Measurements from ENCODE around the gene NEUROG3. TPM values are rescaled to one million over a fixed set of nuclear protein-coding genes. Genes with fewer than 3 reads are reported as not detected.

The NEUROG3 gene
- total RNA-seq, 1 donor from 2014 or later = not detected

- H3K27me3 Mint-ChIP-seq (ENCODE audit: low read depth) = peaks cover 54% of the 10 kb centered on the region
- peaks cover 18% of the 10 kb centered on the region for H3K9me3 Mint-ChIP-seq (ENCODE audit: low read depth)
- H3K4me3 Mint-ChIP-seq (ENCODE audit: unreplicated experiment) = no peak overlapping the region
- H3K27ac Mint-ChIP-seq (ENCODE audit: unreplicated experiment) = no peak overlapping the region
- TF ChIP-seq CTCF (IDR thresholded peaks at IDR 0.05) = no peak
- no peaks in the 10 kb centered on the region for H3K4me1 Mint-ChIP-seq (ENCODE audit: low read depth)
- DNase-seq (ENCODE audit: low spot score) = no peak
- H3K36me3 Mint-ChIP-seq (ENCODE audit: low read depth) = peaks cover 11% of the 10 kb centered on the region
Observed at GRCh38 chr10:69614130-69614529, 40.9 kb upstream of the NEUROG3 start.

GRCh38 chr10:69612760-69613159 lies 39.5 kb upstream of the NEUROG3 start:
- no peak for TF ChIP-seq CTCF (IDR thresholded peaks at IDR 0.05)
- Mint-ChIP-seq H3K9me3 (ENCODE audit: low read depth) (peaks cover 25% of the 10 kb centered on the region), H3K27ac (ENCODE audit: unreplicated experiment) (no peak overlapping the region), H3K4me3 (ENCODE audit: unreplicated experiment) (no peak overlapping the region), H3K36me3 (ENCODE audit: low read depth) (peaks cover 13% of the 10 kb centered on the region), H3K4me1 (ENCODE audit: low read depth) (no peaks in the 10 kb centered on the region), H3K27me3 (ENCODE audit: low read depth) (peaks cover 59% of the 10 kb centered on the region)
- no peak for DNase-seq (ENCODE audit: low spot score)

GRCh38 chr10:69609077-69609476 lies 35.9 kb upstream of the NEUROG3 start:
- peaks cover 67% of the 10 kb centered on the region for H3K27me3 Mint-ChIP-seq (ENCODE audit: low read depth)

GRCh38 chr10:69600761-69601330 lies 27.6 kb upstream of the NEUROG3 start:
- no peaks in the 10 kb centered on the region for H3K4me1 Mint-ChIP-seq (ENCODE audit: low read depth)
- no peak for TF ChIP-seq CTCF (IDR thresholded peaks at IDR 0.05)
- no peak overlapping the region for H3K4me3 Mint-ChIP-seq (ENCODE audit: unreplicated experiment)
- H3K36me3 Mint-ChIP-seq (ENCODE audit: low read depth) = peaks cover 3% of the 10 kb centered on the region
- no peaks in the 10 kb centered on the region for H3K9me3 Mint-ChIP-seq (ENCODE audit: low read depth)
- peaks cover 82% of the 10 kb centered on the region for H3K27me3 Mint-ChIP-seq (ENCODE audit: low read depth)
- H3K27ac Mint-ChIP-seq (ENCODE audit: unreplicated experiment) = no peak overlapping the region
- no peak for DNase-seq (ENCODE audit: low spot score)

More at GRCh38 chr10:69609077-69609476, 35.9 kb upstream of the NEUROG3 start:
- no peaks in the 10 kb centered on the region for H3K4me1 Mint-ChIP-seq (ENCODE audit: low read depth)
- DNase-seq (ENCODE audit: low spot score) = no peak
- H3K9me3 Mint-ChIP-seq (ENCODE audit: low read depth) = peaks cover 20% of the 10 kb centered on the region
- peaks cover 14% of the 10 kb centered on the region for H3K36me3 Mint-ChIP-seq (ENCODE audit: low read depth)
- H3K27ac Mint-ChIP-seq (ENCODE audit: unreplicated experiment) = no peak overlapping the region
- TF ChIP-seq CTCF (IDR thresholded peaks at IDR 0.05) = no peak
- no peak overlapping the region for H3K4me3 Mint-ChIP-seq (ENCODE audit: unreplicated experiment)

GRCh38 chr10:69588358-69588757 lies 15.1 kb upstream of the NEUROG3 start:
- Mint-ChIP-seq H3K4me3 (ENCODE audit: unreplicated experiment) (no peak overlapping the region), H3K27me3 (ENCODE audit: low read depth) (peaks cover 24% of the 10 kb centered on the region), H3K36me3 (ENCODE audit: low read depth) (no peaks in the 10 kb centered on the region), H3K4me1 (ENCODE audit: low read depth) (no peaks in the 10 kb centered on the region), H3K9me3 (ENCODE audit: low read depth) (no peaks in the 10 kb centered on the region), H3K27ac (ENCODE audit: unreplicated experiment) (no peak overlapping the region)
- TF ChIP-seq CTCF (IDR thresholded peaks at IDR 0.05) = no peak
- no peak for DNase-seq (ENCODE audit: low spot score)

All from chondrocyte (in vitro differentiated cells).